ENCODE data around the gene IL21.

- TF ChIP-seq POLR2A (IDR thresholded peaks at IDR 0.05; ENCODE audit: low read depth, low read length) (no peak), POLR2AphosphoS5 (IDR thresholded peaks at IDR 0.05; ENCODE audit: low read depth, low read length) (no peak), TAF1 (IDR thresholded peaks at IDR 0.05; ENCODE audit: borderline replicate concordance, low read depth, low read length) (no peak)
Measured at GRCh38 chr4:122624205-122624604, 3.3 kb upstream of the IL21 start.

All from GM12892 (cell line).